Endometrial microvascular endothelial cells (primary cell): Measurements from ENCODE around the gene TTC5. TPM values are rescaled to one million over a fixed set of nuclear protein-coding genes. Genes with fewer than 3 reads are reported as not detected.
"Not testable (repeated sequence)": the region's sequence is repeated elsewhere in the genome, so short reads cannot be mapped to it uniquely, and the experiment has no call there.

Experiments used
- in situ Hi-C: cut with HindIII; loops from 2 replicates; pipeline ENCODE4 v1.10.0; 2017; ENCODE audit warnings: low sequenced_read_pairs, low pct_unique_long_range_greater_than_20kb; ENCODE audit errors: inconsistent ontology term
- total RNA-seq: library from RNA; depleted of rRNA; stranded (reverse); fragments of >200 nt; gene quantifications from one replicate; pipeline ENCODE4 v1.2.3, GENCODE V29; 2015; ENCODE audit errors: inconsistent ontology term

The TTC5 gene, protein sequence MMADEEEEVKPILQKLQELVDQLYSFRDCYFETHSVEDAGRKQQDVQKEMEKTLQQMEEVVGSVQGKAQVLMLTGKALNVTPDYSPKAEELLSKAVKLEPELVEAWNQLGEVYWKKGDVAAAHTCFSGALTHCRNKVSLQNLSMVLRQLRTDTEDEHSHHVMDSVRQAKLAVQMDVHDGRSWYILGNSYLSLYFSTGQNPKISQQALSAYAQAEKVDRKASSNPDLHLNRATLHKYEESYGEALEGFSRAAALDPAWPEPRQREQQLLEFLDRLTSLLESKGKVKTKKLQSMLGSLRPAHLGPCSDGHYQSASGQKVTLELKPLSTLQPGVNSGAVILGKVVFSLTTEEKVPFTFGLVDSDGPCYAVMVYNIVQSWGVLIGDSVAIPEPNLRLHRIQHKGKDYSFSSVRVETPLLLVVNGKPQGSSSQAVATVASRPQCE
- total RNA-seq: 15.5 TPM

DNA sequence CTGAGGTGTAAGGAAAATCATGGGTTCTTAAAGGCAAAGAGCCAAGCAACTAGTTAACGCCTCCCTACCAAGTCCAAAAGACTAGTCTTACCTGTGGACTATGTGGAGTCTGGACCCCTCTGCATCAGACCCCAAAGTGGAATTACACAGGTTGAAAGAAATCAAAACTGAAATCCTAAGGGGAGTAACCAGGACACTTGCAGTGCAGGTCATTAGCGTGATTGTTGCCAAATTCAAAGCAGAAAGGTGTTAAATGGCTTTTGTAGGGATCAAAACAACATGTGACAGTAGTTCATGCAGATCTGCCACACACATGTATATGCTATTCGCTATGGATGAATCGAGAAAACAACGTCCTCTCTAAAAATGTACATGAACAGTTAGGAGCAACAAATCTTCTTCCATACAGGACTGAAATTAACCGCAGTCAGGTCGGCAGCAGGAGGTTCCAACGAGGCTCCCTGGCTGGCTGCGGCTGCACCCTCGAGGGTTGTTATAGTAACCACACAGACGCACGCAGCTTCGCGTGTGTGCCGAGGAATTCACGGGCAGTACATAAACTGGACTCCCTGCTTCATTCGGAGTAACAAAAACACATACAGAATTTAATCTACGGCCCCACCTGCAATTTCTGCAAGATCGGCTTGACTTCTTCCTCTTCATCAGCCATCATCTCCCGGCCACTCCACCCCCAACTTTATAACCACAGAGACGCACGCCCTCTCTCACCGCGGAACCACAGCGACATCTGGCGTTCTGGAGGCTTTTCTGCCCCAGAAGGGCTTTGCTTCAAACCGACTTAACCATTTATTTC lies at the start of gene TTC5:
TTC5 (minus strand) TSS at position 687 of the 814 bp plus-strand sequence; CDS start at position 673, 14 bp downstream.
- in situ Hi-C loops: no loop called here

DNA sequence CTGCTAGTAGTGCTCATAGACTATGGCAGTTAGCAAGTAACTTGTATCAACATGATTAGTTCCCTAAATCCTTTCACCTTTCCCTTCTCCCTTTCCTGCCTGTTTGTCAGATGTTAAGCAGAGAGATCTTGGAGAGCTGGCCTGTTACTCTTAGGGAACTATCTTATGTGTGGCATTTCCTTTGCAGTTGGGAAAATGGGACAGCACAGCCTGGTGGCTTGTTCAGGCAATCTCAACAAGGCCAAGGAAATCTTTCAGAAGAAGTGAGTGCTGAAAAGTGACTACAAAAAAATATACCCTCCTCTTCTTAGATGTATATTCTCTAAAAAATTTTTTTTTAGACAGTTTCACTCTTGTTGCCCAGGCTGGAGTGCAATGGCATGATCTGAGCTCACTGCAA lies 45.1 kb upstream of the TTC5 start:
- in situ Hi-C loops: no loop called here

DNA sequence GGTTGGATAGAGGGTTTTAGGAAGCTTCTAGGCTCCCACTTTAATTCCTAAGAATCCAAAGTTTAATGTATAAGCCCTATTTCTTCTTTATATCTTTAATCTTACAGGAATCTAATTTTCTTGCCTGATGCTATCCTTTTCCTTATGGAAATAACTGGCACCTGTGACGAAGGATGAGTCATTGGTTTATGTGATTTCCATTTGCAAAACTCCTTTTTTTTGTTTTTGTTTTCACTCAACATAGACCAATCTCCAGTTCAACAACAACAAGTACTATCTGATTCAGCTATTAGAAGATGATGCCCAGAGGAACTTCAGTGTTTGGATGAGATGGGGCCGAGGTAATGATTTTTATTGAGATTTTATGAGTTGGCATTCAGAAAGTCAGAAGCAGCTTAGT lies 44.5 kb upstream of the TTC5 start:
- in situ Hi-C loops: no loop called here

DNA sequence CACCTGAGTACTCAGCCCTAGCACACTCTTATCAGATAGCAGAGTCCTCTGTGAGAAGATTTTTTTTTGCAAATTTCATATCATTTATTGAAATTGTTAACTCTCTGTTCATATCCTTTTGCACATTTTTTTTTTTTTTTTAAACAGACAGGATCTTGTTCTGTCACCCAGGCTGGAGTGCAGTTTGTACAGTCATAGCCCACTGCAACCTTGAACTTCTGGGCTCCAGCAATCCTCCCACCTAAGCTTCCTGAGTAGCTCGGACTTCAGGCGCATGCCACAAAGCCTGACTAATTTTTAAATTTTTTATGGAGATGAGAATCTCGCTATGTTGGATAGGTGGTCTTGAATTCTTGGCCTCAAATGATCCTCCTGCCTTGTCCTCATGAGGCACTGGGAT lies 42.0 kb upstream of the TTC5 start:
- in situ Hi-C loops: no loop called here

DNA sequence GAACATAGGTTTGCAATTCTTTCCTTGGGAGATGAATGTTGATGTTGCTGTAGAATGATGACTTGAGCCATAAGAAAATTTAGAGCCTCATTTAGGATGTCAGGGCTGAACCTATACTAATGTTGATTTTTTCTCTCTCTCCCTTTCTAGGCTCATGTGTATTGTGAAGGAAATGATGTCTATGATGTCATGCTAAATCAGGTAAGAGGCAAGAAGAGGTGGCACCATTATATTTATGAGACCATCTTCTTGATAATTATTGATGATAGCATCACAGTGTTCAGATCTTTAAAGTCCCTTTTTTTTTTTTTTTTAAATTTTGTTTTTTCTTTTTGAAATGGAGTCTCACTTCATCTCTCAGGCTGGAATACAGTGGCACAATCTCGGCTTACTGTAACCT lies 41.0 kb upstream of the TTC5 start:
- in situ Hi-C loops: no loop called here

DNA sequence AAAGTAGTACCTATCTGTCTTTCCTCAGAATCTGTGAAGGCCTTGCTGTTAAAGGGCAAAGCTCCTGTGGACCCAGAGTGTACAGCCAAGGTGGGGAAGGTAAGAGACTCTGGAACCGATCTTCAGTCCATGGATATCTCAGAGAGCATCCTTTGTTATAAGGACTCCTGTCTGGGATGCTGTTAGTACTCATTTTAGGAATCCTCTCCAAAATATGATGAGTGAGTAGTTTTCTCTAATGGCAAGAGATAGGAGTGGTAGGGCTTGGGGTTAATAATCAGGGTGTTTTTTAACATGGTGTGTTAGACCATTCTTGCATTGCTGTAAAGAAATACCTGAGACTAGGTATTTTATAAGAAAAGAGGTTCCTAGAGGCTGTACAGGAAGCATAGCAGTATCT lies 39.6 kb upstream of the TTC5 start:
- in situ Hi-C loops: no loop called here

DNA sequence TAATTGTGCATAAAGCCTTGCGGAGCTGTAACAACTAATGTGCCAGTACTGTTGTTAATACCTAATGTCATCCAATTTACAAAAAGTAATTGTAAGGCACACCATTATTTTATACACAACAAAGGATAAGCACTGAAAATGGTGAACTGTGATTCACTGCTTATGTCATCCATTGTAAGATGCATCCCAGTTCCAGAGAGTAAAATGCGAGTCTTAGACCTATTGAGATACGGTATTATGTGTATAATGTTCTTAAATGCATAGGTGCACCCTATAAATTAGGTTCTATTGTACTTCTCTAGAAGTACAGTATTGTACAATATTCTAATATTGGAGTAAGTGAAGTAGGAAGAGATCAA lies 38.1 kb upstream of the TTC5 start:
- in situ Hi-C loops: no loop called here

DNA sequence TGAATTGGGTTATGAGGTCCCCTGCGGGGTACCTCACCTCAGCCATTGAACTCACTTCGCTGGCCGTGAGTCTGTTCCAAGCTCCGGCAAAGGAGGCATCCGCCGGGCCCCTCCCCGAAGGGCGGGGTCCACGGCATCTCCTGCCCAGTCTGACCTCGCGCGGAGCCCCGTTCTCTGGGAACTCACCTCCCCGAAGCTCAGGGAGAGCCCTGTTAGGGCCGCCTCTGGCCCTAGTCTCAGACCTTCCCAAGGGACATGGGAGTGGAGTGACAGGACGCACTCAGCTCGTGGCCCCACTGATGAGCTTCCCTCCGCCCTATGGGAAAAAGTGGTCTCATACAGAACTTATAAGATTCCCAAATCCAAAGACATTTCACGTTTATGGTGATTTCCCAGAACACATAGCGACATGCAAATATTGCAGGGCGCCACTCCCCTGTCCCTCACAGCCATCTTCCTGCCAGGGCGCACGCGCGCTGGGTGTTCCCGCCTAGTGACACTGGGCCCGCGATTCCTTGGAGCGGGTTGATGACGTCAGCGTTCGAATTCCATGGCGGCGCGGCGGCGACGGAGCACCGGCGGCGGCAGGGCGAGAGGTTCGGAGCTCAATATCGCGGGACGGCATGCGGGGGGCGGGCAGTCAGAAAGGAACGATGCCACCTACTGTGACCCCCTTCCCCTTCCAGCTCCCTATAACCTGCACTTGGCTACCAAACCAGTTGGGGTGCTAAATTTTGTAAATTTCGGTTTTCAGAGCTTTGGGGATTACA lies 37.5 kb upstream of the TTC5 start, which contains the start of gene PARP2:
PARP2 (plus strand) TSS at position 544 of the 770 bp plus-strand sequence; CDS start at position 551, 7 bp downstream.
- in situ Hi-C loops: no loop called here

DNA sequence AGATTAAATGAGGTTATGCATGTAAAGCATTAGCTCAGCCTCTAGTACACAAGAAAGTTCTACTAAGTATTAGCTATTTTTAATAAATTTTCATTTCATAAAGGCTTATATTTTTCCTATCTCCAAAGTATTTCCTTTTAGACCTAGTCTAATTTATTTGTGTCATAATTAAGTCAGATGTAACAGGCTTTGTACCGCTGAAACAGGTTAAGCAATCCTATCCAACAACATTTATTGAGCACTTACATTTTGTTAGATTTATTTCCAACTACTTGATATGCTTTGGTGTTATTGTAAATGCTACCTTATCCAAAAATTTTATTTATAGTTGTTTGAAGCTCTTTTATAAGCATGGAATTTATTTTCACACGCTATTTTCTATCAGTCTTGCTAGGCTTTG lies 35.9 kb upstream of the TTC5 start:
- in situ Hi-C loops: no loop called here

DNA sequence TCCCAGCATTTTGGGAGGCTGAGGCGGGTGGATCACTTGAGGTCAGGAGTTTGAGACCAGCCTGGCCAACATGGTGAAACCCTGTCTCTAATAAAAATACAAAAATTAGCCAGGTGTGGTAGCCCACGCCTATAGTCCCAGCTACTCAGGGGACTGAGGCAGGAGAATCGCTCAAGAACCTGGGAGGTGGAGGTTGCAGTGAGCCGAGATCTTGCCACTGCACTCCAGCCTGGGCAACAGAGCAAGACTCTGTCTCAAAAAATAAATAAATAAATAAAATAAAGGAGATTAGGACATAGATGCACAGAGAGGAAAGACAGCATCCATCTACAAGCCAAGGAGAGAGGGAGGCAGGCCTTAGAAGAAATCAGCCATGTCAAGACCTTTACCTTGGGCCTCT lies 35.3 kb upstream of the TTC5 start:
- in situ Hi-C loops: not testable (repeated sequence)

DNA sequence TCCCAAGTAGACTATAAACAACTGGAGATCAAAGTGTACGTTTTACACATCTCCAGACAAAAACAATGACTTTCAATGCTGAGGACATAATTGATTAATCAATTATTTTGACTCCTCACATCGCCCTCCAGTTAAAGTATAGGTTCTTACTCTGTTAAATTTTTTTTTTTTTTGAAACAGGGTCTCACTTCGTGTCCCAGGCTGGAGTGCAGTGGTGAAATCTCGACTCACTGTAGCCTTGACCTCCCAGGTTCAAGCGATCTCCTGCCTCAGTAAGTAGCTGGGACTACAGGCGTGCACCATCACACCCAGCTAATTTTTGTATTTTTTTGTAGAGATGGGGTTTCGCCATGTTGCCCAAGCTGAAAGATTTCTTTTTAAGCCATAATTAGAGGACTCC lies 28.3 kb upstream of the TTC5 start:
- in situ Hi-C loops: no loop called here

DNA sequence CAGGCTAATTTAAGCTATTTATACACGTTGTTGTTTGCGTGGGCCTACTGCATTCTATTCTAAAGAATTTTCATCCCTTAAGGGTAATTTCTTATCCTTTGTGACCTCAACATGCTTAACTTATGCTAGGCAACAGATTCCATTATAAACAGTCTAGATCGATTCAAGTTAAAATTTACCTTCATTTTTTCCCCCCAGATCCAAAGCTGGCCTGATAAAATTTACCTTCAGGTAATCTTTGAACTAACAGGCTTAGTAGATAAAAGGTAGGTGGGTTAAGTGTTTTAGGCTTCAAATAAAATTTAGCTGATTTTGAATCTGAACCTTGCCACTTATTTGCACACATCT lies 27.7 kb upstream of the TTC5 start:
- in situ Hi-C loops: no loop called here

DNA sequence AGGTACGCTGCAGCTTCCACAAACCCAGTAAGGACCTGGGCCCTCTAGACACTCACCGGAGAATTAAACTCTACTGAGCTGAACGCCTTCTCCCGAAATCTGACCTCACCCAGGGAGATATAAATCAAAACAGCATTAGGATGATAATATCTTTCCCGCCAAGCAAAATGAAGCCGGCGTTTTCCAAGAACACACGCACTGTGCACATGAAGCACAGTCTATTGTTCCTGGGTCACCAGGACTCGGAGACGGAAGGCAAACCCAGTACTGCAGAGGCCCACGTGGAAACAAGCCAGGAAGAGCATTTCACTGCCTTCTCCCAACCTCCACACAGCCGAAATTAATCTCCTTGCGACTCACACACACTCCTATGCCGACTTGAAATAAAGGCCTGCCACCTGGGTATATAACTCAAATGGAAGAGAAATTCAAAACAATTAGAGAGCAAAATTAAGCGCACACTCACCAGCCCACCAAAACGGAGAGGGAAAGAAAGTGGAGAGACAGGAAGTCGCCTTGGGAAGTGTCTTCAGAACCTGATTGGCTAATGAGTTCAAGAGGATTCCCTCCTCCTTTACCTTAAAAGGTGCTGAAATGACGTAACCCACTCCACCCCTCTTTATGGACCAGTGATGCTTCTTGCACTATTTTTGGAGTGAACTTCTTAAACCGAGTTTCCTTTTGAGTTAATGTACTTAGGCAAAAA lies 27.2 kb upstream of the TTC5 start, which contains the start of gene CCNB1IP1:
CCNB1IP1 (minus strand) TSS at position 492 of the 706 bp plus-strand sequence. CDS start 16,756 bp downstream, outside the sequence.
- in situ Hi-C loops: no loop called here

DNA sequence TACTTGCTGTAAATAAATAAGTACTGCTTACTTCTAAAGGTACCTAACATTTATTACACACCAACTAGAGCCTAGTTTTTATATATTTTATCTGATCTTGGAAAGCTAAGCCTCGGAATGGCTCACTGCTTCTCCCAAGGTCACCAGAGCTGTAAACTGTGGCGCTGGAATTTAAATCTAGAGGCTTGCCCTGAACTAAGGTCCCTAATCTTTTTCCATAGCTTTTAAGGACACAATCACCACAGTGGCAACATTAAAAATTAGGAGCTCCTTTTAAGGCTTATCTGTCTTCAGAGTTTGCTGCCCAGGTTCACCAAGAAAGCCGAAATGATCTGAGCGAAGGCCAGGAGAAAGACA lies 26.7 kb upstream of the TTC5 start:
- in situ Hi-C loops: no loop called here

DNA sequence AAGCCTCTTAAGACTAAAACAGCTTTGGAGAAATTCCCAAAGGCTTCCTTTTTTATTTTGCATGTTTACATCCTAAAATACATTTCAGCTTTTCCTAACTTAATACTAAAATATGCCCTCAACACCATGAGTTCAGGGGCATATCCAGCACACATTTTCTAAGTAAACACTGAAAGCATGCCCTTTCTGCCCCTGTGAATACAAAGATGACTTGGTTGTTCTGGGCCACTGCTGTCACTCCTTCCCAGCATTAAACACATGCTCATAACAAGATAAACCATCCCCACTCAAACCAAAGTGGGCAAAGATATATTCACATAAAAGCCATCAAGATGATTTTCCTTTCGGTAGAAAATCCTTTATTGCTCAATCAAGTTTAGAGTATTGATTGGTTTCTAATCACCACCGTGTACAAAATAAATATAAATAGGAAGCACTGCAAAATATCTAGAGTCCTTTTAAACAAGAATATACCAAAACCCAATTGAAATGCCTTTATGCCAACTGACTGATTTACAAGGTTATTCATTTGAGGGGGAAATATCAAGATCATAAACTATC lies 25.4 kb upstream of the TTC5 start:
- in situ Hi-C loops: no loop called here

DNA sequence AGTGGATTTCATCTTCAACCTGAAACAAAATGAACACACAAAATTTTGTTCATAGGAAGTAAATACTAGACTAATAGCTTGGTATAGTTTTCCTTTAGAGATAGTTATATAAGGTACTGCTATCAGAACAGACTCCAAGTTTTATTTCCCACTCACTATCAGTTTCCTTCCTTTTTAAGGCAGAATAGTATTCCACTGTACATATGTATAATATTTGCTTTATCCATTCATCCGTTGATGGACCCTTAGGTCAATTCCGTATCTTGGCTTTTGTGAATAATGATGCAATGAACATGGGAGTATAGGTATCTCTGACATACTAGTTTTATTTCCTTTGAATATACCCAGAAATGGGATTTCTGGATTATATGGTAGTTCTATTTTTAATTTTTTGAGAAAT lies 23.6 kb upstream of the TTC5 start:
- in situ Hi-C loops: no loop called here

DNA sequence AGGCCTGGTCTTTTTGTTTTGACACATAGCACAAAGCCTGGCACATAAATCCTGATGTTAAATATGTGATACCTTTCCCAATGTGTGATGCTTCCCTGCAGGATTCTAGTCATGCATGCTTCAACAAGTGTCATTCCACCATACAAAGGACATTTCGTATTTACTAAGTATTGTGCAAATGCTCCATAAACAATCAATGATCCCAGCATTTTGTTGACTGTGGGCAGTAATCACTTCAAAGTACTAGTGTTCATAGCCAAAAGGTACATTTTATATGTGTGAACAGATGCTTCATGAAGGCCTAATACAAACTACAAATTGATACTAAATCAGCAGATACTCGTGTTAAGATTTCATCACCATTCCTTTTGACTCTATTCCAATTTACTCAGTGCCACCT lies 23.0 kb upstream of the TTC5 start:
- in situ Hi-C loops: no loop called here

DNA sequence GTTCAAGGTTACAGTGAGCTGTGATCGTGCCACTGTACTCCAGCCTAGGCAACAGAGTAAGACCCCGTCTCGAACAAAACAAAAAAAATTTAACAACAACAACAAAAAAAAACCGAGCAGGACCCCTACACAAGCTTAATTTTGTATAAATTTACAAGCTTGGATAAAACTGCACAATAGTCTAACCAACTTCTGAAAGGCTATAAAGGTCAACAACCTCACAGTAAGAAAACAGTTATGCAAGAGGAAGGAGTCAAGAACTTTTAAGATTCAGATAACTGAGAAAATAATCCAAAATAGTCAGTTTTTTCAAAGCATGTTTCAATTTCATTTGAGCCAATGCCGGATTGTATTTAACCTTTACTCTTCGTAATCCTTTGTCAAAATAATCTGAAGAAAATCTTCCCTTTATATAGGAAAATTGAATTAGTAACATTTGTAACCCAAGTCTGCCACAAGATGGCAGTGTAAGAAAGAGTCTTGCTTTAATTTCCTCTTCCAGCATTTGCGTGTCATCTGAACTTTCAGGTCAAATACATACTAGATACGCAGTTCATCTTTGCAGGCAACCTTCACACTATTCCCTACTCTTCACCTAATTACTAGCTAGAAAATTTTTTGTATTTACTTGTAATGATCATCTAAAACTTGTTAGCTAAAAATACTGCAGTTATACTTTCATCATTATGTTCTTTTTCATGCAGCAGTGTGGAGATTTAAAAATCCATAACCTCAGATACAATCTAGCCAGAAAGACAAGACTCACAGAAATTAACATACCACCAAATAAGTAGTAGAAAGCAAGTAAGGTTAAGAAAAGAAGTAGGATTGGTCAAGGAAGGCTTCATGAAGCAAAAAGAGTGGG lies 21.5 kb upstream of the TTC5 start:
- in situ Hi-C loops: no loop called here
